ENCODE data around the gene MAS1L. TPM values are rescaled to one million over a fixed set of nuclear protein-coding genes. Genes with fewer than 3 reads are reported as not detected.
"Not testable (repeated sequence)": the region's sequence is repeated elsewhere in the genome, so short reads cannot be mapped to it uniquely, and the experiment has no call there.

Gene MAS1L
- total RNA-seq, 1 donor from 2014 or later: not detected

DNA sequence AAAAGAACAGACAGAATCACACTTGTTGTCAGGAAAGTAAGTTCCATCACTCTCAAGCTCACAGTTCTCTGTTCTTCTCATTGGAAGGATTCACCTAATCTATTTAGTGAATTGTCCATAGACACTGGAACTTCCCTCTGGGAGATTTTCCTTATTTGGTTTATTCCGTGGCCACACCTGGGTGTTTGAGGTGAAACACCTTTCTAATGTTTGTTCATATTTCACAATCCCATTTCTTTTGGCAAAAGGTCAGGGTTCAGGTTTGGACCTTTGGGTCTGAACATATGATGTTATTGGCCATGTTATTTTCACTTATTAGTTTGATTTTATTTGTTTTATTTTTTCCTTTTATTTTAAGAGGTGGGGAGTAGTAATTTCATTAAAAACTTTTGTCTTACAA is 4.0 kb downstream of the MAS1L start:
- DNase-seq (ENCODE audit: low read depth): no peak

DNA sequence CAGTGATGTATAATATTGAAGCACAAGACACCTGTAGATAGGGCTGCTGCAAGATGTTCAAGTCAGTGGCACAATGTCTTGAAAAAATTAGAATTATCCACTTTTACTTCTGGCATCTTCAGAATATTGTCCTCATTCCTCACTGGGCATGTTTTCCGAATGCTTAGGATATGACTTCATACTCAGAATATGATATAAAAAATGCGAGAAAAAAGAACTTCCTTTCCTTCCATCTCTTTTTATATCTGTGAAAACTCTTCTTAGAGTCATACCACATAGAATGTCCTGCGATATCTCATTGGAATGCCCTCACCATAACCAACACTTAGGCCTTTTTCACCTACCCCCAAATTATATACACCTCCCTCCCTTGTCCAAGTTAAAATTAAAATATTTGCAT is 4.6 kb downstream of the MAS1L start:
- no peak for DNase-seq (ENCODE audit: low read depth)

DNA sequence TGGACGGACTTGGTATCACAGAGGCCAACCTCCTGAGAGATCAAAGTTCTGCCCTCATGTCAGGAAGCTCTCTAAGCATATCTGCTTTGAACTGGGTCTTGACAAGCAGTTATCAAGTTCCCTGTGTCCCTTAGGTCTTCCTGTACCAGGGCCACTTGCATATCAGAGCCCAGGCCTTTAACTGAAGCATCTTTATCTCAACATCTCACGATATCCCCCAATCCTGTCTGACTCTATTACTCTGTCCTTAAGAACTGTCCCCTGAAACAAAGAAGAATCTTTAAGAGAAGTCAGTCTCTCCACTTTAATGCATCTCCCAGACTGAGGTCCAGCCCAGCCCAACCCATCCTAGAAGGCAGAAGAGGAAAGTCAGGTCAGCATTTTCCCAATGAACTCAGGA is 8.2 kb downstream of the MAS1L start:
- DNase-seq (ENCODE audit: low read depth): no peak

GRCh38 chr6:29478740-29479139 is 9.0 kb downstream of the MAS1L start:
- DNase-seq (ENCODE audit: low read depth): no peak

DNA sequence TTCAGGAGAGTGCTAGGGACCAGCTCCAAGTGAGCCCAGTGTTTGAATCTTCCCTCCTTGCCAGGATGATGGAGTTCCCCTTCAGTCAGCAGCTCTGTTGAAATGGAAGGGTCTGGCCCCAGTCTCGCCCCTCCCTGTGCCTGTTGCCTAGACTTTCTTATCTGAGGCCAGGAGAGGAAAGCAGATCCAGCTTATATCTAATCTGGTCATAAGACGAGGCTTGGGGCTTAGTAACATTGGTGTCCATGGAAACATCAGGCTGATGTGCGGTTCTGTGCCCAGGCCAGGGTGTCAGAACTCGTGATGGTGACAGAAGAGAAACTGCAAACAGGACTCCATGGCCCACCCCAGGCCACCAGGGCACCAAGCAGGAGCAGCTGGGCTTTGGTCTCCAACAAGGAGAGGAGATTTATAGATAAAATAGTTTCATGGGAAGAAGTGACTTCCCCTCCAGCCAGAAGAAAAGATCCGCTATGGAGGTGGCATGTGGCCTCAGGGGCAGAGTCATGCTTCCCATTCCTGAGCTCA is 9.8 kb downstream of the MAS1L start:
- DNase-seq (ENCODE audit: low read depth): no peak

- DNase-seq (ENCODE audit: low read depth): no peak
Observed at GRCh38 chr6:29474996-29475395, 12.8 kb downstream of the MAS1L start.

- DNase-seq (ENCODE audit: low read depth): no peak
Observed at GRCh38 chr6:29466241-29466640, 21.5 kb downstream of the MAS1L start.

- DNase-seq (ENCODE audit: low read depth): no peak
Observed at GRCh38 chr6:29465801-29466200, 22.0 kb downstream of the MAS1L start.

DNA sequence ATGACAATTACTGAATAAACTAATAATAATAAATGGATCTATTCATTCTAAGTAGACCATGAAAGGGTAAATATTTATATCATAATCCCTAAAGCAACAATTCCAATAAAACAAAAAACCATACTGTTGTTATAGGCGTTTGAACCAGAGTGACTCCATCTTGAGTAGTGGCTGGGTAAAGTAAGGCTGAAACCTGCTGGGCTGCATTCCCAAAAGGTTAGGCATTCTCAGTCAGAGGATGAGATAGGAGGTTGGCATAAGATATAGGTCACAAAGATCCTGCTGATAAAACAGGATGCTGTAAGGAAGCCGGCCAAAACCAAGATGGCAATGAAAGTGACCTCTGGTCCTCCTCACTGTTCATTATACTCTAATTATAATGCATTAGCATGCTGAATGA is 22.5 kb downstream of the MAS1L start:
- no peak for DNase-seq (ENCODE audit: low read depth)

- DNase-seq (ENCODE audit: low read depth): no peak
Observed at GRCh38 chr6:29462022-29462421, 25.7 kb downstream of the MAS1L start.

- DNase-seq (ENCODE audit: low read depth): no peak
Observed at GRCh38 chr6:29461021-29461814, 26.5 kb downstream of the MAS1L start.

GRCh38 chr6:29456971-29457370 is 30.8 kb downstream of the MAS1L start, which contains the start of the genes OR11A1 and OR2H1:
TSS of gene OR11A1 (minus strand) at chr6:29457071. CDS start at chr6:29427641, 29,430 bp downstream.
TSS of gene OR2H1 (plus strand) at chr6:29457155. CDS start at chr6:29461770, 4,615 bp downstream.
- no peak for DNase-seq (ENCODE audit: low read depth)

DNA sequence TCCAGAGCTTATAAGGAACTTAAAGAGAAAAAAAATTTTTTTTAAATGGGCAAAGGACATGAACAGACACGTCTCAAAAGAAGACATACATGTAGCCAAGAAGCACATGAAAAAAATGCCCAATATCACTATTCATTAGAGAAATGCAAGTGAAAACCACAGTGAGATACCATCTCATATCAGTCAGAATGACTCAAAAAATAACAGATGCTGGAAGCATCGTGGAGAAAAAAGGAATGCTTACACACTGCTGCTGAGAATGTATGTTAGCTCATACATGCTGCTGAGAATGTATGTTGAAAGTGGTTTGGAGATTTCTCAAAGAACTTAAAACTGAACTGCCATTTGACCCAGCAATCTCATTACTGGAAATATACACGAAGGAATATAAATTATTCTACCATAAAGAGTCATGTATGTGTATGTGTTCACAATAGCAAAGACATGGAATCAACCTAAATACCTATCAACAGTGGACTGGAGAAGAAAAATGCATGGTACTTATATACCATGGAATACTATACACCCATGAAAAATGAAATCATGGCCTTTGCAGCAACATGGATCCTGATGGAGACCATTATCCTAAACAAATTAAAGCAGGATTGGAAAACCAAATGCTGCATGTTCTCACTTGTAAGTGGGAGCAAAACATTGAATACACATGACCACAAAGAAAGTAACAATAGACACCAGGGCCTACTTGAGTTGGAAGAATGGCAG is 36.1 kb downstream of the MAS1L start:
- no peak for DNase-seq (ENCODE audit: low read depth)

- no peak for DNase-seq (ENCODE audit: low read depth)
Observed at GRCh38 chr6:29447670-29448069, 40.1 kb downstream of the MAS1L start.

DNA sequence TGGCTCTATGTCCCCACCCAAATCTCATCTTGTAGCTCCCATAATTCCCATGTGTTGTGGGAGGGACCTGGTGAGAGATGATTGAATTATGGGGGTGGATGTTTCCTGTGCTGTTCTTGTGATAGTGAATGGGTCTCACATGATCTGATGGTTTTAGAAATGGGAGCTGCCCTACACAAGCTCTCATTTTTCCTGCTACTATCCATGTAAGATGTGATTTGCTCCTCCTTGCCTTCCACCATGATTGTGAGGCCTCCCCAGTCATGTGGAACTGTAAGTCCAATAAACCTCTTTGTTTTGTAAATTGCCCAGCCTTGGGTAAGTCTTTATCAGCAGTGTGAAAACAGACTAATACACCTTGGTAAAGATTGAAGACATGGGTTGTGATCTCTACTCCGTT is 43.7 kb downstream of the MAS1L start:
- DNase-seq (ENCODE audit: low read depth): not testable (repeated sequence)

GRCh38 chr6:29442719-29443118 is 45.0 kb downstream of the MAS1L start:
- no peak for DNase-seq (ENCODE audit: low read depth)

- DNase-seq (ENCODE audit: low read depth): no peak
Observed at GRCh38 chr6:29439006-29439405, 48.8 kb downstream of the MAS1L start, which contains the start of gene OR10C1. TSS of gene OR10C1 (plus strand) at chr6:29439306. CDS start at chr6:29440016, 710 bp downstream.

- DNase-seq (ENCODE audit: low read depth): not testable (repeated sequence)
Observed at GRCh38 chr6:29436730-29437129, 51.0 kb downstream of the MAS1L start.

Measured in myocyte (in vitro differentiated cells).